Nephron (organoid): ENCODE results near the gene LRRTM4.

Experiments used
- H3K27ac Mint-ChIP-seq, 3 experiments: 2 replicates each; pipeline ENCODE4 v1.8.0; 2020; ENCODE audit warnings: mixed read lengths in 3 of 3, mild to moderate bottlenecking in 2 of 3, moderate library complexity in 1 of 3
- H3K27me3 Mint-ChIP-seq: 2 replicates; pipeline ENCODE4 v1.8.0; 2021; ENCODE audit warnings: low read depth, mild to moderate bottlenecking, moderate library complexity, mixed read lengths
- H3K36me3 Mint-ChIP-seq: 2 replicates; pipeline ENCODE4 v1.8.0; 2020; ENCODE audit warnings: low read depth, mixed read lengths
- H3K4me1 Mint-ChIP-seq: 2 replicates; pipeline ENCODE4 v1.8.0; 2020; ENCODE audit warnings: mixed read lengths
- H3K4me3 Mint-ChIP-seq, 3 experiments: 2 replicates each; pipeline ENCODE4 v1.8.0; 2020; ENCODE audit warnings: mild to moderate bottlenecking in 3 of 3, mixed read lengths in 3 of 3, moderate library complexity in 2 of 3
- H3K9me3 Mint-ChIP-seq: 2 replicates; pipeline ENCODE4 v1.8.0; 2020; ENCODE audit warnings: mixed read lengths
- CTCF ChIP-seq, 3 experiments: fragments of 200-600 bp; sonication (generic); IDR thresholded peaks; one replicate each; pipeline ENCODE4 v1.5.0; 2021; ENCODE audit warnings: antibody characterized with exemption in 3 of 3; ENCODE audit not compliant: unreplicated experiment in 3 of 3

LRRTM4 gene

GRCh38 chr2:76861708-76862107, 660.5 kb downstream of the LRRTM4 start:
- H3K27me3 Mint-ChIP-seq, result no peaks in the 10 kb centered on the region
- no peaks in the 10 kb centered on the region for H3K4me1 Mint-ChIP-seq
- H3K4me3 Mint-ChIP-seq, result no peak overlapping the region
- no peak for TF ChIP-seq CTCF (IDR thresholded peaks at IDR 0.05; ENCODE audit: unreplicated experiment in 3 of 3)
- H3K9me3 Mint-ChIP-seq, result no peaks in the 10 kb centered on the region
- H3K36me3 Mint-ChIP-seq, result no peaks in the 10 kb centered on the region
- H3K27ac Mint-ChIP-seq, result no peak overlapping the region

- TF ChIP-seq CTCF (IDR thresholded peaks at IDR 0.05; ENCODE audit: unreplicated experiment in 3 of 3), result no peak
- H3K36me3 Mint-ChIP-seq, result no peaks in the 10 kb centered on the region
- no peak overlapping the region for H3K27ac Mint-ChIP-seq
- no peaks in the 10 kb centered on the region for H3K27me3 Mint-ChIP-seq
- no peaks in the 10 kb centered on the region for H3K4me1 Mint-ChIP-seq
- no peak overlapping the region for H3K4me3 Mint-ChIP-seq
- no peaks in the 10 kb centered on the region for H3K9me3 Mint-ChIP-seq
These were observed 671.2 kb downstream of the LRRTM4 start for GRCh38 chr2:76851000-76851399.

GRCh38 chr2:76849086-76849485, 673.1 kb downstream of the LRRTM4 start:
- no peak for TF ChIP-seq CTCF (IDR thresholded peaks at IDR 0.05; ENCODE audit: unreplicated experiment in 3 of 3)
- Mint-ChIP-seq H3K9me3 (no peaks in the 10 kb centered on the region), H3K4me3 (no peak overlapping the region), H3K4me1 (no peaks in the 10 kb centered on the region), H3K36me3 (no peaks in the 10 kb centered on the region), H3K27me3 (no peaks in the 10 kb centered on the region), H3K27ac (no peak overlapping the region)

GRCh38 chr2:76839826-76840225, 682.4 kb downstream of the LRRTM4 start:
- no peak for TF ChIP-seq CTCF (IDR thresholded peaks at IDR 0.05; ENCODE audit: unreplicated experiment in 3 of 3)
- Mint-ChIP-seq H3K9me3 (no peaks in the 10 kb centered on the region), H3K27ac (no peak overlapping the region), H3K27me3 (no peaks in the 10 kb centered on the region), H3K4me3 (no peak overlapping the region), H3K36me3 (no peaks in the 10 kb centered on the region), H3K4me1 (no peaks in the 10 kb centered on the region)

GRCh38 chr2:76829374-76830234, 692.6 kb downstream of the LRRTM4 start:
- TF ChIP-seq CTCF (IDR thresholded peaks at IDR 0.05; ENCODE audit: unreplicated experiment in 3 of 3), result no peak
- Mint-ChIP-seq H3K9me3 (no peaks in the 10 kb centered on the region), H3K36me3 (no peaks in the 10 kb centered on the region), H3K27ac (no peak overlapping the region), H3K27me3 (no peaks in the 10 kb centered on the region), H3K4me3 (no peak overlapping the region), H3K4me1 (no peaks in the 10 kb centered on the region)

- no peaks in the 10 kb centered on the region for H3K27me3 Mint-ChIP-seq
- H3K9me3 Mint-ChIP-seq, result no peaks in the 10 kb centered on the region
- no peak overlapping the region for H3K27ac Mint-ChIP-seq
- H3K4me1 Mint-ChIP-seq, result no peaks in the 10 kb centered on the region
- TF ChIP-seq CTCF (IDR thresholded peaks at IDR 0.05; ENCODE audit: unreplicated experiment in 3 of 3), result no peak
- no peak overlapping the region for H3K4me3 Mint-ChIP-seq
- no peaks in the 10 kb centered on the region for H3K36me3 Mint-ChIP-seq
These were observed 695.5 kb downstream of the LRRTM4 start for GRCh38 chr2:76826691-76827090.
